GM12892 (cell line): ENCODE data around the gene NYAP2.

ENCODE experiments used
- POLR2A ChIP-seq: IDR thresholded peaks from 2 replicates; pipeline ENCODE4 v1.6.1; 2011; ENCODE audit warnings: low read depth, low read length, control low read depth
- POLR2AphosphoS5 ChIP-seq: IDR thresholded peaks from 2 replicates; pipeline ENCODE4 v1.6.1; 2011; ENCODE audit warnings: low read depth, low read length, control low read depth
- TAF1 ChIP-seq: IDR thresholded peaks from 2 replicates; pipeline ENCODE4 v1.6.1; 2011; ENCODE audit warnings: low read depth, mild to moderate bottlenecking, control low read depth, low read length, borderline replicate concordance

GRCh38 chr2:225486236-225486635 lies 86.7 kb downstream of the NYAP2 start:
- TF ChIP-seq POLR2A, result no peak
- no peak for TF ChIP-seq POLR2AphosphoS5
- no peak for TF ChIP-seq TAF1
